GM18505 (cell line): ENCODE data around the gene KHDC4.
A peak's percentile ranks its signal among the peaks of the same experiment; 100 is the strongest.

Experiments used
- ATAC-seq: cut with Tn5 transposase; IDR thresholded peaks from one replicate; pipeline ENCODE4 v1.9.1; 2021; ENCODE audit not compliant: unreplicated experiment
- POLR2A ChIP-seq: IDR thresholded peaks from 4 replicates; pipeline ENCODE4 v1.6.1; 2011; ENCODE audit warnings: borderline replicate concordance; ENCODE audit not compliant: insufficient read depth, insufficient read length; ENCODE audit errors: extremely low read depth

KHDC4 gene

GRCh38 chr1:155974208-155975115, 40.2 kb upstream of the KHDC4 start:
- no peak for TF ChIP-seq POLR2A
- ATAC-seq, result no peak

DNA sequence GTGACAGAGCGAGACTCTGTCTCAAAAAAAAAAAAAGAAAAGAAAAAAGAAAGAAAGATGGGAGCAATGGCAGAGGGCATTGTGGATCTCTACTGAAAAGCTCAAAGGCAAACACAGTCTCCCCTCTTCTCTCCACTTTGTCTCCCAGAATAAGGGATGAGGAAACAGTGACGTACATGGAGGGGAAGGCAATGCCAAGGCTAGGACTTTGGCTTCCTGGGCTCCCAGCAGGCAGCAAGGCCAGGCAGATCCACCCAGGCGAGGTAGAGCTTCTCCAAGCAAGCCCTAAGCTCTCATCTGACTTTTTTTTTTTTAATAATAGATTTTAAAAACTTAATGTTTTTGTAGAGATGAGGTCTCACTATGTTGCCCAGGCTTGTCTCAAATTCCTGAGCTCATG, 39.5 kb upstream of the KHDC4 start:
- TF ChIP-seq POLR2A, result no peak
- ATAC-seq, result no peak

DNA sequence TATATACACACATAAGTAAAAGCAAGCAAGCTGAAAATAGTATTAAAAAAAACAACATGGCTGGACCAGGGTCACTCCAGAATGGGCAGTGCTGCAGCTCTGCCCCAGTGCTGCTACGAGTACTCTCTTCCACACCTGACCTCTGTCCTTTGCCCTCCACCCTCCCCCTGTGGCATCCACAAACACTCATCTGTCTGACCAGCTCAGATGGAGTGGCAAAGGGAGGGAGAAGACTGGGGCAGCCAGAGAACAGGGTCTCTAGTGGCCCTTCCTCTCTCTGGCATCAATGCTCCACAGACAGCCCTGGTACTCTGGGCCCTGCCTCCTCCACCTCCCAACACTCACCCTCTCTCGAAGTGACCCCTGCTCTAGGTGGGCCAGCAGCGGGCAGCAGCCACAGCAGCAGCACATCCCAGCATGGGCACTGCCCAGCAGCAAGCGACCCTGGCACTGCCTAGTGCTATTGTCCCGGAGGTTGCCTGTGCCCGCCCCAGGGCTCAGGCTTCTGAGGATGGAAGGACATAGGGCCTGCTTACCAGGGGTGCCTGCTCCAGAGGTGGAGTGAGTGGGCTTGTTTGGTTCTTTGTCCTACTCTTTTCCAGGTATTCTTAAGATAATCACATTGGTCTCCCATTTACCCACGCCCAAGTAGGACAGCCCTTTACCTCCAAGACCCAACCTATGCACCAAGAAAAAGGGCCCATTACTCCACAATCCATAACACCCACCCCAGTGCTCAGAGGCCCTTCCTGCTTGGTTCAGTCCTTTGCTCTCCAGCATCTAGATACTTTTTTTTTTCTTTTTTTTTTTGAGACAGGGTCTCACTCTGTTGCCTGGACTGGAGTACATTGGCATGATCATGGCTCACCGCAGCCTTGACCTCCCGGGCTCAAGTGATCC, 37.9 kb upstream of the KHDC4 start:
- ATAC-seq, result no peak
- TF ChIP-seq POLR2A, result no peak

GRCh38 chr1:155970531-155971167, 36.4 kb upstream of the KHDC4 start:
- peak; percentile 40 for TF ChIP-seq POLR2A
- ATAC-seq, result peak; percentile 53

DNA sequence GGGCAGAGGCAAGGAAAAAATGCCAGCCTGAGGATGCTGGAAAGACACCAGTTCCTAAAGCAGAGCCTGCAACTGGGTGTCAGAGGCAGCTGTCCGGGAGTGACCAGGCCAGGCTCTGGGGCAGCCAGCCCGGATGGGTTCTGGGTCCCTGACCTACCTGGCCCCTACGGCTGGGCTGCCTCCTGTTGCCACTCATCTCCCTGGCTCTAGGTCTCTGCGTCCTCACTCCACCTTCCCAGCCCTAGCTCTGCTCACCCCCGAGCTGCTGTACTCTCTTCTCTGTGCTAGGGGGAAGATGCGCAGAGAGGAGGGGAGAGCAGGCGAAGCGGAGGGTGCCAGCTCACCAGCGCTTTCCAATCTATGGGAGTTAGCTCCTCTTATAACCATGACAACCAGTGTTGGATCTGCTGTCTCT, 35.2 kb upstream of the KHDC4 start:
- no peak for ATAC-seq
- TF ChIP-seq POLR2A, result no peak

DNA sequence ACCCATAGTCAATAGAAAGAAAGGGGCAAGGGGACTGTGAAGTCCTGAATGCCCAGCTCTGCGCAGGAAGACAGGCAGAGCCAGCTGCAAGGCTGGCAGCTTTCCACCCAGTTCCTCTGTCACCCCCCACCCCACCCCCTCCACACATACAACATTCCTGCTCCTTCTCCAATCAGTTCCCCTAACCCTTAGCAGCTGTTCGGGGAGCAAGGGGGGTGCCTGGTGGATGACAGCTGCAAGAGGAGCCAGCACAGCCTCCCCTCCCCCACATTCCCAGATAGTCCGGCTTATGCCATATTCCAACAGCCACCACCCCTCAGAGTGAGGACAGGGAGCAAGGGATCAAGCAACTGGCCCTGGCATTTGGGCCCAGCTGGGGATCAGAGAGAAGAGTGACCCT, 34.5 kb upstream of the KHDC4 start:
- peak; percentile 18 for TF ChIP-seq POLR2A
- ATAC-seq, result no peak

- ATAC-seq, result no peak
- TF ChIP-seq POLR2A, result no peak
Measured at GRCh38 chr1:155968051-155968400, 33.8 kb upstream of the KHDC4 start.

DNA sequence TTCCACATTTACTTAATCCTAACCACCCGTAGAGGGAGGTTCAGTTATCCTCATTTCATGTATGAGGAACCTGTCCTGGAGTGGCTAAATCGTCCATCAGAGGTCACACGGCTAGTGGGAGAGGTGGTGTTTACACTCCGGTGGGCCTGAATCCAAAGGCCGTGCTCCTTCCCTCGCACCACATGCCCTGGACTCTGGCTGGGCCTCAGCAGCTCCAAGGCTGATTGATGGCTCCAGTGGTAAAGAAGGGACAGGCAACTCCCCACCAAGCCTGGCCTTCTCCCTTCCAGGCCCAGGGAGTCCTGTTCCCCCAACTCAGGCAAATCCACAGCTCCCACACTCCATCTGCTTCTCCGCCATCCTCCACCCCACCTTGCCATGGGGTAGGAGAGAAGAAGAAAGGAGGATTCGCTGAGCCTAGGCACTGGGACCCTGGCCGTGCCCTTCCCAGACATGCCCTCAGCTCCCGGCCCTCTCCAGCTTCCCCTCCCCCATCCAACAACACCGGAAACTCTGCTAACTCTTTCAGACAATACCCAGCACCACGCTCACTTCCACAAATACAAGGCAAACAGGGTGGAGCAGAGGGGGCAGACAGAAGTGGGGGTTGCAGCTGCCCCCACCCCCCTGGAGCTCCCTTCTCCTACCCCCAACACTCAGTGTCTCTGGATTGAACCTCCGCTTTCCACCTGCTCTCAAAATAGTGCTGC, 33.3 kb upstream of the KHDC4 start:
- ATAC-seq, result no peak

DNA sequence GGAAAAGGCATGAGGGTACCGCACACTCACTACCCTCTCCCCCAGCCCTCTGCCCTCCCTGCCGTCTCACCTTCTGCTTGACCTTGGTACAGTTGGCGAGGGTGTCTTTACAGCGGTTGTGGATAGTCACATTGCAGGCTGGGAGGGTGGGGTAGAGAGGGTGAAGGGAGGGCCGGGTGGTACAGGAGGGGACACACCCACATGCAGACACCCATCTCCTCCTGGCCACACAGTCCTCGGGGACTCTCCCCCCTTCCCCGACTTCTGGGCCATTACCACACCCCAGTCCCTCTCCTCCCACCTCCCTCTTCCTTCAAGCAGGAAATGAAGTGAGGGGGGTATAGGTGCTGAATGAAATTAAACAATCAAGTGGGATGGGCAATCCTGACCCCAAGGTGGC, 32.5 kb upstream of the KHDC4 start:
- no peak for ATAC-seq
- TF ChIP-seq POLR2A, result peak; percentile 21

More for the DNA sequence above, 33.3 kb upstream of the KHDC4 start:
- TF ChIP-seq POLR2A, result no peak

GRCh38 chr1:155966135-155966534, 31.9 kb upstream of the KHDC4 start:
- ATAC-seq, result no peak
- TF ChIP-seq POLR2A, result no peak

DNA sequence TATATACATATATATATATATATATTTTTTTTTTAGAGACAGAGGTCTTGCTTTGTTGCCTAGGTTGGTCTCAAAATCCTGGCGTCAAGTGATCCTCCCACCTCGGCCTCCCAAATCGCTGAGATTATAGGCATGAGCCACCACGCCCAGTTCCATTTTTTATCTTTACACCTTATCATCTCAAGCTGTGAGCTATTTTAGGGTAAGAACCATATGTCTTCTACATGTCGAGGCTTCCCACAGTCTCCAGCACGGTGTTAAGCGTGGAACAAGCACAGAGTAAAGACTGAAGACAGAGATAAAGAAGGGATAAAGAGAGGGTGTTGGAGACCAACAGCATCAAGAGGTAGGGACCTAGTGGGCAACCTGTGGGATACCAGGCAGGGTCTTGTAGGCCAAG, 30.0 kb upstream of the KHDC4 start:
- ATAC-seq, result no peak
- TF ChIP-seq POLR2A, result no peak

DNA sequence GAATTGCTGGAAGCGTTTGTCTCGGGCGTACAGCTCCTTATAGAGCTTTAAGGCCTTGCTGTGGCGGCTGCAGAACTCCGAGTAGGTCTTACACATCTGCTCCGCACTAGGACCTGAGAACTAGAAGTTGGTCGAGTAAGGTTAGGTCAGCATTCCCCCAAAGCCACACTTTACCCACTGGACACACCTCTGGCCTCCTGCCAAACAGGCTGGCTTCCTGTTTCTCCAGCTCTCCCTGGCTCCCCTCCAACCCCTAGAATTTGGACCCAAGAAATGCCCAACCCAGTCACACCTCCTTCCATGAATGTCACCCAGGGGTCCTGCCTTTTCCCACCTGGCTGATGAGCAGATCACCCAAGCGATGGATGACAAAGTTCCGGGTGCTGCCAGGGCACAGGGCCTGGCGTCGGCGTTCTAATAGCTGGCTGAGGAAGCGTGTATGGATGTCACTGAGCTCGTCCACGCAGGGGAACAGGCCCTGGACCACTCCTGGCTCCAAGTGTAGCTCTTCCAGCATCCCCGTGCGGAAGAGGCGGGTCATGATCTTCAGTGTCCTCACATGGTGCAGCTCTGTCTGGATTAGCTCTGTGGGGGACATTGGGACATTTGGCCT, 28.5 kb upstream of the KHDC4 start:
- ATAC-seq, result no peak
- no peak for TF ChIP-seq POLR2A
